Measurements from ENCODE around the gene MST1R. TPM values are rescaled to one million over a fixed set of nuclear protein-coding genes. Genes with fewer than 3 reads are reported as not detected.

The MST1R gene
- total and polyA plus RNA-seq, 2 experiments from 2014 or later: 0.32 to 0.35 TPM

DNA sequence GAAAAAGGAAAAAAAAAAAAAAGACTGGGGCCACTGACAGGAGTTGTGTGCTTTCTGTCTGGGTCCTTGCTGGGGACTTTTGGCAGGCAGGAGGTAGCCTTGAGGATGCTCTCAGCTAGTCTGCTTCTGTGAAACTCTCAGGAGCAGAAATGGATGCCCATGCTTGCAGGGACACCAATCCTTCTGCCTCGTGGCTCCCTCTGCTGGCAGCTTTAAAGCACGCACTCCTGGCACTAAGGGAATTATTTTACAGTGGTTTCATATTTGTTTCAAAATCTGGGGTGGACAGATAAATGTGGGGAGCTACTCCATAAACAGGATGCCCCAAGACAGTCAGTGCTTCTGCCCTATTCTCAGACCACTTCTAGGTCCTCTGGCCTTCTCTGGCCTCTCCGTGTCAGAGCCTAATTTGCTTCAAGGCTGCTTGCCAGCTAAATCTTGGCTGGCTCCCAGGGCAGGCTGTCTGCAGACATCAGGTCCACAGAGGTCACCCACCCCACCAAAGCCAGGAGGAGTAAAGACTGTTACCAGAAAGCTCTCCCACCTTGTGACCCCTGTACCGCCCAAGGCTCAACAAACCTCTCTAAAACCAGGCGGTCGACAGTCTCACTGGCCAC is 64.4 kb downstream of the MST1R start:
- 51 to 54% methylated on average over 6 of the region's 6 CpGs for WGBS, 2 experiments (ENCODE audit: low coverage in 1 of 2, low lambda C conversion rate in 2 of 2, missing lambda C conversion rate in 2 of 2)
- H3K4me2 ChIP-seq (ENCODE audit: unreplicated experiment): no peak overlapping the region

More for the DNA sequence above, 64.4 kb downstream of the MST1R start:
- DNase-seq: peak; percentile 86
- Histone ChIP-seq H3K4me1 (ENCODE audit: insufficient read depth) (no peaks in the 10 kb centered on the region), H3K36me3 (ENCODE audit: low read depth) (no peaks in the 10 kb centered on the region), H3K9me3 (ENCODE audit: low read depth) (no peaks in the 10 kb centered on the region), H3K9me2 (ENCODE audit: insufficient read depth) (no peaks in the 10 kb centered on the region), H2AFZ (no peak overlapping the region; the same call in 1 of the 2 replicates), H3K27me3 (replicated peaks; ENCODE audit: insufficient read depth) (no peaks in the 10 kb centered on the region), H4K20me1 (ENCODE audit: insufficient read depth) (no peaks in the 10 kb centered on the region), H3F3A (ENCODE audit: insufficient read depth) (no peaks in the 10 kb centered on the region), H3K27ac (no peak overlapping the region), H3K4me3 (no peak overlapping the region), H3K9ac (no peak overlapping the region), H3K79me2 (ENCODE audit: insufficient read depth) (no peaks in the 10 kb centered on the region)
- no peak for TF ChIP-seq EZH2 (IDR thresholded peaks at IDR 0.05; ENCODE audit: insufficient read depth, poor library complexity, severe bottlenecking)
- TF ChIP-seq EZH2phosphoT487 (IDR thresholded peaks at IDR 0.05; ENCODE audit: insufficient read depth, low read depth): no peak
- in situ Hi-C loops (cut with MboI): no loop called here

Small RNA genes within 50 kb of the gene (small RNA-seq; reads per million reads assigned to genes)
- not detected for gene RN7SL217P (ENCODE audit: low read depth, low replicate concordance)

Other genes with a start within 250 kb of the MST1R start
- 108 and 126 TPM in 2 replicates for gene APEH, start 229.5 kb downstream of the MST1R start, total RNA-seq (2014; rRNA removed; shearing (Covaris generic))
- 83.3 and 89.1 TPM in 2 replicates for gene APEH, start 229.5 kb downstream of the MST1R start, polyA plus RNA-seq (2016; fragmentation: Nextera tagmentation; extraction: Ambion mirVana)
- 6.3 and 6.4 TPM in 2 replicates for gene MST1, start 214.4 kb downstream of the MST1R start, total RNA-seq (2014; rRNA removed; shearing (Covaris generic))
- 2.5 and 3.0 TPM in 2 replicates for gene MST1, start 214.4 kb downstream of the MST1R start, polyA plus RNA-seq (2016; fragmentation: Nextera tagmentation; extraction: Ambion mirVana)
- gene RNF123, start 214.3 kb downstream of the MST1R start, total RNA-seq (2014; rRNA removed; shearing (Covaris generic)): 22.8 and 25.7 TPM in 2 replicates
- gene RNF123, start 214.3 kb downstream of the MST1R start, polyA plus RNA-seq (2016; fragmentation: Nextera tagmentation; extraction: Ambion mirVana): 18.7 and 21.6 TPM in 2 replicates
- gene AMIGO3, start 184.2 kb downstream of the MST1R start, total RNA-seq (2014; rRNA removed; shearing (Covaris generic)): 3.2 TPM in 1 of 2 replicates, not detected in the other
- gene AMIGO3, start 184.2 kb downstream of the MST1R start, polyA plus RNA-seq (2016; fragmentation: Nextera tagmentation; extraction: Ambion mirVana): 0.18 and 0.25 TPM in 2 replicates
- 36.2 and 37.8 TPM in 2 replicates for gene GMPPB, start 179.9 kb downstream of the MST1R start, total RNA-seq (2014; rRNA removed; shearing (Covaris generic))
- gene GMPPB, start 179.9 kb downstream of the MST1R start, polyA plus RNA-seq (2016; fragmentation: Nextera tagmentation; extraction: Ambion mirVana): 22.8 and 24.1 TPM in 2 replicates
- 20.6 and 27.2 TPM in 2 replicates for gene IP6K1, start 117.3 kb downstream of the MST1R start, total RNA-seq (2014; rRNA removed; shearing (Covaris generic))
- gene IP6K1, start 117.3 kb downstream of the MST1R start, polyA plus RNA-seq (2016; fragmentation: Nextera tagmentation; extraction: Ambion mirVana): 18.7 and 20.3 TPM in 2 replicates
- gene CDHR4, start 104.0 kb downstream of the MST1R start, total RNA-seq (2014; rRNA removed; shearing (Covaris generic)): not detected in 2 replicates
- gene CDHR4, start 104.0 kb downstream of the MST1R start, polyA plus RNA-seq (2016; fragmentation: Nextera tagmentation; extraction: Ambion mirVana): not detected in 2 replicates
- 7.1 and 12.0 TPM in 2 replicates for gene INKA1, start 100.6 kb downstream of the MST1R start, total RNA-seq (2014; rRNA removed; shearing (Covaris generic))
- 7.2 and 7.9 TPM in 2 replicates for gene INKA1, start 100.6 kb downstream of the MST1R start, polyA plus RNA-seq (2016; fragmentation: Nextera tagmentation; extraction: Ambion mirVana)
- 35.7 and 41.6 TPM in 2 replicates for gene UBA7, start 89.9 kb downstream of the MST1R start, total RNA-seq (2014; rRNA removed; shearing (Covaris generic))
- gene UBA7, start 89.9 kb downstream of the MST1R start, polyA plus RNA-seq (2016; fragmentation: Nextera tagmentation; extraction: Ambion mirVana): 14.0 and 16.9 TPM in 2 replicates
- gene TRAIP, start 47.3 kb downstream of the MST1R start, total RNA-seq (2014; rRNA removed; shearing (Covaris generic)): 4.5 and 6.6 TPM in 2 replicates
- 4.1 and 5.2 TPM in 2 replicates for gene TRAIP, start 47.3 kb downstream of the MST1R start, polyA plus RNA-seq (2016; fragmentation: Nextera tagmentation; extraction: Ambion mirVana)
- not detected in 2 replicates for gene CAMKV, start 34.0 kb downstream of the MST1R start, total RNA-seq (2014; rRNA removed; shearing (Covaris generic))
- 0.09 and 0.19 TPM in 2 replicates for gene CAMKV, start 34.0 kb downstream of the MST1R start, polyA plus RNA-seq (2016; fragmentation: Nextera tagmentation; extraction: Ambion mirVana)
- 15.0 and 16.7 TPM in 2 replicates for gene MON1A, start 25.9 kb upstream of the MST1R start, total RNA-seq (2014; rRNA removed; shearing (Covaris generic))
- 12.6 and 13.6 TPM in 2 replicates for gene MON1A, start 25.9 kb upstream of the MST1R start, polyA plus RNA-seq (2016; fragmentation: Nextera tagmentation; extraction: Ambion mirVana)
- gene RBM6, start 36.3 kb upstream of the MST1R start, total RNA-seq (2014; rRNA removed; shearing (Covaris generic)): 29.8 and 31.8 TPM in 2 replicates
- gene RBM6, start 36.3 kb upstream of the MST1R start, polyA plus RNA-seq (2016; fragmentation: Nextera tagmentation; extraction: Ambion mirVana): 42.9 and 53.7 TPM in 2 replicates
- 86.1 and 152 TPM in 2 replicates for gene RBM5, start 185.0 kb upstream of the MST1R start, total RNA-seq (2014; rRNA removed; shearing (Covaris generic))
- 44.5 and 55.0 TPM in 2 replicates for gene RBM5, start 185.0 kb upstream of the MST1R start, polyA plus RNA-seq (2016; fragmentation: Nextera tagmentation; extraction: Ambion mirVana)